Activated CD8-positive, alpha-beta memory T cell treated with anti-CD3 and anti-CD28 coated beads for 48 hours (primary cell): ENCODE results near the gene COA8.

ENCODE experiments used
- DNase-seq, 3 experiments: peaks; one replicate each; pipeline ENCODE4 v3.0.0-alpha.2; 2020; ENCODE audit warnings: low read depth in 2 of 3, low spot score in 2 of 3

Gene COA8

DNA sequence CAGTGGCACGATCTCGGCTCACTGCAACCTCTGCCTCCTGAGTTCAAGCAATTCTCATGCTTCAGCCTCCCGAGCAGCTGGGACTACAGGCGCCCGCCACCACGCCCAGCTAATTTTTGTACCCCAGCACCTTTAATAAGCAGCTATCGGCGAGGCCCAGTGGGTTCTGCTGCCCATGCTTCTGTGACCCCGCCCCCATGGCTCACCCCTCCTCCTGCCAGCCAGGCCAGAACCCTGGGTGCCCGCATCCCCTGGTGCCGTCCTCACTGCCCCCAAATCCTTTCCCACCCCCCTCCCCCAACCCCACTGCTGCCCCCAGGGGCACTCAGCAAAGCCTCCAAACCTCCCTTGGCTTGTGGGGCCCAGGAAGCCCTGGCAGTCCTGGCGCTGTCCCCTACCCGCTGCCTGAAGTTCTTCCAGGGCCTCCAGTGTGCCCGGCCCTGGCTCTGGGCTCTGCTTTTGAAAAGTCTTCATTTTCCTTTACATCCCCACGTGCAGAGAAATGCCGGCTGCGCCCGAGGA, 14.8 kb upstream of the COA8 start:
- DNase-seq, result no peak

GRCh38 chr14:103548463-103549351, 14.1 kb upstream of the COA8 start:
- no peak for DNase-seq

DNA sequence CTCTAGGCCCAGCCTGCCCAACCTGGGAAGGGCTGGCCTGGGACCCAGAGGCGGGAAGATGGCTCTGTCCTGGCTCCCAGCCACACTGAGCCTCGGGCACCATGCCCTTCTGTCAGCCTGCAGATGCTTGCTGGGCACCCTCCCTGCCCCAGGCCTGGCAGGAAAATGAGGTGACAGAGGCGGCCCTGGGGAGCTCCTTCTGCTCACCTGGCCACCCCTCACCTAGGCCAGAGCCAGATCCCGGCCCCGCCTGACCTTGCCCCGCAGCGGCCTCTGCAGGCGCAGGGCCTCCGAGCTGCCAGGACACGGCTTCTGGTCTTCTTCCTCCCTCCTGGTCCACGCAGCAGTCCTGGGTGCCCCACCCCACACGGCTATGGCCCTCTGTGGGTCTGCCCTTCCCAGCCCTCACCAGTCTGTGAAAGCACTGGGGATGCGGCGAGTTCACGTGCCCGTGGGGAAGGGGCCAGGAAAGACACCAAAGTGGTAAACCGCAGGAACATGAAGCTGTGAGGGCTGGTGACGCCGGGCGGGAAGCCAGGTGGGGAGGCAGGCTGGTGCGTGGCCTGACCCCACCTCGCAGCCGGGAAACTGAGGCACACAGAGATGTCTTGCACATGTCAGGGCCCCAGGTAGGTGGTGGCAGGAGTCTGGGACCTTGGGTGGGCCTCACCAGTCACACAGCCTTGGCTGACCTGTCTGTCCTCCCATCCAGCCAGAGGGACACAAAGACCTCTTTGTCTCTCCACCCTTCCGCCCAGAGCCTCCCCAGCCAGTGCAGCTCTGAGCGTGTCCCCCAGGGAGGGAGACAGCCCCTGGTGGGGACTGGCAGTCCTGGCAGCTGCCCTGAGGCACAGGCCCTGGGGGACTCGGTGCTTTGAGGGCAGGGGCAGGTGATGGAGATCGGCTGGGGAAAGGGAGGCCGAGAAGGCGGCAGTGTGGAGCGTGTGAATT, 13.1 kb upstream of the COA8 start:
- no peak for DNase-seq

DNA sequence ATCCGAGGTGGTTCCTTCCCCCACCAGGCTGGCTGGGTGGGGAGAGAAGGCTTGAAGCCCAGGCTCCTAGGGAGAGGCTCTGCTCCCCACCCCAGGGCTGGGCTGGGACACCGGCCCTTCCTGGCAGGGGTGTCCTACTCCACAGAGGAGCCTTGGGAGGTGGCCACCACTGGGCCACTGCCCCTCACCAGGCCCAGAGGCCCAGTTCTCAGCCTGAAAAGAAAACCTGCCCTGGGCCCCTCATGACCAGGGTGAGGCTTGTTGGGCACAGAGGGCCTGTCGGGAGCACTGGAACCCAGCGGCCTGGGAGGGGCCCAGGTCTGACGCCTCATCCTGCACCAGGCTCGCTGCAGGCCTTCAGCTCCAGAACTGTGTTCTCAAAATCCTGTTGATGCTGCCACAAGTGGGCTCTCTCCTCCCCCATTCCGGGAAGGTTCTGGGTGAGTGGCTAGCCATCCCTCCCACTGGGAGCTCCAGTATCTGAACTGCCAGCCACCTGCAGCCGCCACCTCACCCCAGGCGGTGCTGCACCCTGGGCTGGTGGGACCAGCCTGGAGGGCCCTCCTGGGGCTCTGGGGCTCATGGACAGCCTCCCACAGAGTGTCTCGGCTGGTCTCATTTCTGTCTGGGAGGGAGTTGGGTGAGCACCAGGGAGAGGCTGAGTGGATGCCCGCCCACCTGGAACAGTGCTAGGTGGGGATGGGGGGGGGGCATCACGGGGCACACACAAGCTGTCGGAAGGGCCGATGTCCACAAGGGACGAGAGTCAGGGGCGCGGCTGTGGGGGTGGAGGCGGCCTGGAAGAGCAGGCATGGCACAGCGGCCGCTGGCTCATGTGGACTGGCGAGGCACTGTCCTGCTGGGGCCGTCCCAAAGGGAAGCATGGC, 12.1 kb upstream of the COA8 start:
- no peak for DNase-seq

- no peak for DNase-seq
Observed at GRCh38 chr14:103551338-103551762, 11.4 kb upstream of the COA8 start.

GRCh38 chr14:103552011-103552845, 10.5 kb upstream of the COA8 start:
- DNase-seq, result no peak

DNA sequence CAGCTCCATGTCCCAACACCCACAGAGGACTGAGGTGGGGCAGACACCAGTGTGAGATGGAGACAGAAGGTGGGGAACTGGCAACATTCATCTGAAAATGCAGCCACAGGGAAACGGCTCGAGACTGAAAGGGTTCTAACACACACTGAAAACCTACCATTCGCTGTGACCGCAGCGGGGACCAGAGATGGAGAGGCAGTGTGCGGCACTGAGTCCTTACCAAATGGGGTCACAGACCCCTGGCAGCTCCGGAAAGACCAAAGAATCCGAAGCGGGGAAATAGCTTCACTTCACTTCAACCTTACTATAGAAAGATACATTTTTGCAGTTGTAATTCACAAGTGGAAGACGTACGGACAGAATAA, 9.9 kb upstream of the COA8 start:
- no peak for DNase-seq

DNA sequence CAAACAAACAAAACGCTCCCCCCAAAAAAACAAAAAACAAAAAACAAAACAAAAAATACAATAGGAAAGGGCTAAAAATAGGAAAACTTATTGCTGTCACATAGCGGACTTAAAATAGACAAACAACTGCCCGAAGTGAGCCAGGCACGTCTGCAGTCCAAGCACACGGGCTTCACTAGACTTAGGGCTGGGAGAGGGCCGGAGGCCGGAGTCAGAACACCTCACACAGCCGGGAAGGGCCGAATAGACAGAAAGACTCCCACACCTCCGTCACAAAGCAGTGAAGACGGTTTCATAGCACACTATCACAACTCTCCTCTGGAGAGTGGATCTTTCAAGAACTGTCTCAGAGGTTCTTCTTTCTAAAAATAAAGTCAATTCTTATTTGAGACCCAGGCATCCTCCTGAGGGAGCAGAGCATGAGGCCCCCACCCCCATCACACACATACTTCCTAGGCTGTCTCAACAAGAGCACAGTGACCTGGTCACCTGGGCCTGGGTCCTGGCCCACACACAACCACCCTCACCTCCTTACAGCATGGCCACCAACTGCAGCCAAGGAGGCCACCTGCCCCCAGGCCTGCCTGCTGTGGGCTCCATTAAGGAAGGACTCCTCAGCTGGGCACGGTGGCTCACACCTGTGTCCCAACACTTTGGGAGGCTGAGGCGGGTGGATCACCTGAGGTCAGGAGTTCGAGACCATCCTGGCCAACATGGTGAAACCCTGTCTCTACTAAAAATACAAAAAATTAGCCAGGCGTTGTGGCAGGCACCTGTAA, 7.0 kb upstream of the COA8 start:
- DNase-seq, result no peak

DNA sequence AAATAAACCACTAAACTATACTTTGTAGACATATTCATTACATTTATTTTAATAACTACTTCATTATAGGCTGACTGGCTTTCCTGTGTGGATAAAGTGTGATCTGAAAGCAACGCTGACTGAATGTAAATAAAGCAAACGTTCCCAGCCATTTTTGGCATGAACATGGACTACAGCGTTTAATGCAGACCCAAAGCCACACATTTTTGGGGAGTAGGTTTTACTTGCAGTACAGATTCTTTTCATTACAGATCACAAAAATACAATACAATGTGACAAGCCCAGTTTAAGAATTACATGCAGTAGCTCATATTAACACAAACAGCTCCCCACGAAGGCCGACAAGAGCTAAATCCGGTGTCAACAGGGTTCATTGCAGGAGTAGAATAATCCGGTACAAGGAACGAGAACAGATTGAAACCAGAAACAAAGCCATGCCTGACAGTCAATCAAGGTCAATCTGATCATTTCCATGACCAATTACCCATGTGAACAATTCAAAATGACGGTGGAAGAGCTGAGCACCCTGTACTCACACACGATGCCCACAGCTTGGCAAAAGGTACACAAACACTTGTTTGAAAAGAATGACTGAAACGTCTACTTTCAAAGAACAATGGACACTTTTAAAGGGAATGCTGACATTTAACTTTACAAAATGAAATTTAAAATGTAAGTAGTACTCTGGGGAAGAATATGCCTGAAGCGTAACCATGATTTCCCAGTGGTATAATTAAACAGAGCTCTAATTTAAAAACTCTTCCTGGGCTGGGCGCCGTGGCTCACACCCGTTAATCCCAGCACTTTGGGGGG, 5.6 kb upstream of the COA8 start:
- DNase-seq, result no peak

GRCh38 chr14:103558071-103558882, 4.5 kb upstream of the COA8 start:
- no peak for DNase-seq

GRCh38 chr14:103559766-103560165, 3.0 kb upstream of the COA8 start:
- no peak for DNase-seq

DNA sequence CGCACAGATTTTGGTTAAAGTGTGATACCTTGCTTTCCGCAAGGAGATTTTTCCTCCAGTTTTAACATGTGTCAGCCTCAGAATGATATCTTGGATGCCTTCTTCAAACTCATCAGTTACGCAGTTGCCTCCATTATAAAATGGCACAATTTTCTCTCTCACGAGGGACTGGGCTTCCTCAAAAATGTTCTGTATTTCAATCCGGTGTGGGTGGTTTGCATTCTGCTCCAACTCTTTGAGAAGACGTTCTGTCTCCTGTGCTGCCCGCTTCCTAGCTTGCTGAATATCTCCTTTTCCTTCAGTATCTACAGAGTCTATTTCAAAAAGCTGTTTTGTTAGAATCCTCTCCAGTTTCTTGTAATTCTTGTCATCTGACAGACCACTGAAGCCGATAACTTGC, 2.1 kb upstream of the COA8 start:
- no peak for DNase-seq

DNA sequence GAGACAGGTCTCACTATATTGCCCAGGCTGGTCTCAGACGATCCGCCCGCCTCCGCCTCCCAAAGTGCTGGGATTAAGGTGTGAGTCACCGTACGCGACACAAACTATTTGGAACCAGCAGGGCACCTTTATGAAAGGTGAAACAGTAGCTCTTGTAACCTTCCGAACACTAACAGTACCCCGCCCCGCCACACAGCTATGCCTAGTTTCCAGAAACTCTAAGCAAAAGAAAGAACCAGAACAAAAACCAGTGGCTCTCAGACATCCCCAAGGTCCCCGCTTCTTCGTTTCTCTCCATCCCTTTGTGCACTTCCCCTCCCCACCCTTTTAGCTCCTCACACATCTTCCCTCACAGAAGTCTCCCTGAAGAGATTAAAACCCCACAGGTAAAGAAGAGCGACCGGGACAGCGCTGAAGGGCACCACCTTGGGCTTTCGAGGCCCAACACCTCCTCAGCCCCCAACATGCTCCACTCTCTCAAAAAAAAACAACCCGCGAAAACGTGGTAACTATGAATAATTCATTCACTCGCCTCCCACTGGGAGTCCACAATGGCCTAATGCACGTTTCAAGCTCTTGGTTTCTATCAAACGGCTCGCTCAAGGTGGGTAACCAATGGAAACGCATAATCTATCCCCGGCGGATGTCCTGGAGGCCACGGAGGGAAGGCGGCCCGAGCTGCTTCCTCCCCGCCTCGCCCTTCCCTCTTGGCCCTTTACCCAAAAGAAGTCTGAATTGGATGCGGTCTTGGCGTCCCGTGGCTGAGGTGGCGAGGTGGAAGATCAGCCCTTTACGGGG, 1.2 kb upstream of the COA8 start:
- DNase-seq, result peak in 1 of 3 experiments; percentile 22

- DNase-seq, result peak in 1 of 3 experiments; percentile 45
Observed at GRCh38 chr14:103562179-103562428, 656 bp upstream of the COA8 start.

- no peak for DNase-seq
Observed at GRCh38 chr14:103563226-103563620, 463 bp downstream of the COA8 start.

- no peak for DNase-seq
Observed at GRCh38 chr14:103563844-103564505, 1.2 kb downstream of the COA8 start.
